IMR-90 (cell line): Measurements from ENCODE around the gene SV2C. TPM values are rescaled to one million over a fixed set of nuclear protein-coding genes. Genes with fewer than 3 reads are reported as not detected.

ENCODE experiments used
- ATAC-seq: fragments of 200-7000 bp; cut with Tn5 transposase; 2 replicates; pipeline ENCODE4 v1.9.1; 2020; ENCODE audit warnings: low read depth, mild to moderate bottlenecking, moderate library complexity
- BruUV-seq: library from RNA; stranded (reverse); fragments of 400-500 nt; replicated peaks from 2 replicates; lab custom pipeline; 2021; lab: Mats Ljungman, UMichigan
- CTCF ChIA-PET: fragments of 300-600 bp; formaldehyde crosslinking; extraction: SDS; loops from one replicate; lab custom pipeline; 2021; ENCODE audit warnings: antibody characterized with exemption; lab: Yijun Ruan, JAX
- POLR2A ChIA-PET: fragments of 300-600 bp; sonication (Branson Sonifier 250); formaldehyde crosslinking; loops from one replicate; lab custom pipeline; 2022; ENCODE audit warnings: antibody characterized with exemption; ENCODE audit not compliant: unreplicated experiment; lab: Charles Lee
- DNase-seq: peaks from one replicate; pipeline ENCODE4 v3.0.0; 2013
- H2AFZ ChIP-seq: replicated peaks from 2 replicates; pipeline ENCODE3; 2013; ENCODE audit warnings: low read length, mild to moderate bottlenecking; ENCODE audit not compliant: poor library complexity
- H2AK5ac ChIP-seq: 2 replicates; pipeline ENCODE4 v1.6.1; 2013; ENCODE audit warnings: low read depth, low read length, inconsistent platforms
- H2AK9ac ChIP-seq: replicated peaks from 2 replicates; pipeline ENCODE3; 2013; ENCODE audit warnings: mild to moderate bottlenecking, low read depth, low read length, moderate library complexity; ENCODE audit not compliant: poor library complexity
- H2BK120ac ChIP-seq: 2 replicates; pipeline ENCODE4 v1.6.1; 2013; ENCODE audit warnings: low read depth, low read length, inconsistent platforms
- H2BK15ac ChIP-seq: 3 replicates; pipeline ENCODE4 v1.6.1; 2013; ENCODE audit warnings: low read depth, low read length, inconsistent platforms
- H2BK20ac ChIP-seq: 2 replicates; pipeline ENCODE4 v1.6.1; 2013; ENCODE audit warnings: low read depth, mild to moderate bottlenecking, inconsistent platforms, low read length, moderate library complexity
- H2BK5ac ChIP-seq: 2 replicates; pipeline ENCODE4 v1.6.1; 2013; ENCODE audit warnings: mild to moderate bottlenecking, low read depth, low read length, inconsistent platforms; ENCODE audit not compliant: poor library complexity, severe bottlenecking
- H3K14ac ChIP-seq: replicated peaks from 2 replicates; pipeline ENCODE4 v1.6.1; 2013; ENCODE audit warnings: low read depth, low read length, inconsistent platforms
- H3K18ac ChIP-seq: 2 replicates; pipeline ENCODE4 v1.6.1; 2013; ENCODE audit warnings: low read depth, low read length, control low read depth
- H3K23ac ChIP-seq: 2 replicates; pipeline ENCODE4 v1.6.1; 2013; ENCODE audit warnings: low read depth, low read length, inconsistent platforms
- H3K27ac ChIP-seq: 2 replicates; pipeline ENCODE4 v1.5.1; 2013; ENCODE audit warnings: mild to moderate bottlenecking, control low read depth, low read length; ENCODE audit not compliant: insufficient read depth
- H3K27me3 ChIP-seq: 2 replicates; pipeline ENCODE4 v1.6.1; 2013; ENCODE audit warnings: low read length; ENCODE audit not compliant: control insufficient read depth, insufficient read depth
- H3K36me3 ChIP-seq: 2 replicates; pipeline ENCODE4 v1.6.1; 2013; ENCODE audit warnings: low read length, mixed read lengths; ENCODE audit not compliant: control insufficient read depth, insufficient read depth
- H3K4ac ChIP-seq: 2 replicates; pipeline ENCODE4 v1.6.1; 2013; ENCODE audit warnings: low read depth, low read length, inconsistent platforms
- H3K4me1 ChIP-seq: 2 replicates; pipeline ENCODE4 v1.6.1; 2013; ENCODE audit warnings: low read length, mixed read lengths; ENCODE audit not compliant: control insufficient read depth, insufficient read depth
- H3K4me2 ChIP-seq: 2 replicates; pipeline ENCODE4 v1.6.1; 2013; ENCODE audit warnings: low read depth, mild to moderate bottlenecking, control low read depth, low read length, moderate library complexity
- H3K4me3 ChIP-seq: 2 replicates; pipeline ENCODE4 v1.5.1; 2013; ENCODE audit warnings: low read depth, mild to moderate bottlenecking, control low read depth, low read length, moderate library complexity; ENCODE audit not compliant: insufficient read depth
- H3K56ac ChIP-seq: 2 replicates; pipeline ENCODE4 v1.6.1; 2013; ENCODE audit warnings: low read length, inconsistent platforms; ENCODE audit not compliant: insufficient read depth; ENCODE audit errors: extremely low read depth
- H3K79me1 ChIP-seq, 2 experiments: 2 replicates each; pipeline ENCODE4 v1.6.1; 2013; ENCODE audit warnings: low read length in 2 of 2, inconsistent platforms in 1 of 2, low read depth in 1 of 2
- H3K9ac ChIP-seq: 2 replicates; pipeline ENCODE4 v1.6.1; 2013; ENCODE audit warnings: low read depth, low read length, control low read depth
- H3K9me1 ChIP-seq: 2 replicates; pipeline ENCODE4 v1.6.1; 2013; ENCODE audit warnings: low read length, inconsistent platforms; ENCODE audit not compliant: insufficient read depth
- H3K9me3 ChIP-seq: 2 replicates; pipeline ENCODE4 v1.6.1; 2013; ENCODE audit warnings: low read length; ENCODE audit not compliant: control insufficient read depth, insufficient read depth
- H4K20me1 ChIP-seq: 2 replicates; pipeline ENCODE4 v1.6.1; 2013; ENCODE audit warnings: low read length, inconsistent platforms; ENCODE audit not compliant: insufficient read depth
- H4K5ac ChIP-seq: 2 replicates; pipeline ENCODE4 v1.6.1; 2013; ENCODE audit warnings: mild to moderate bottlenecking, low read depth, low read length, control low read depth
- H4K8ac ChIP-seq, 2 experiments: 2 replicates each; pipeline ENCODE4 v1.6.1; 2013; ENCODE audit warnings: low read depth in 2 of 2, low read length in 2 of 2, control low read depth in 1 of 2, inconsistent platforms in 1 of 2
- H4K91ac ChIP-seq: 2 replicates; pipeline ENCODE4 v1.6.1; 2013; ENCODE audit warnings: low read depth, low read length, inconsistent platforms; ENCODE audit not compliant: insufficient read depth
- BHLHE40 ChIP-seq: fragments of 150-350 bp; IDR thresholded peaks from 2 replicates; pipeline ENCODE4 v1.6.1; 2016; ENCODE audit warnings: mild to moderate bottlenecking, low read depth, low read length
- CHD1 ChIP-seq: IDR thresholded peaks from 2 replicates; pipeline ENCODE4 v1.6.1; 2012; ENCODE audit warnings: low read depth, low read length, improper control_type of control experiment
- ELK1 ChIP-seq: fragments of 150-350 bp; IDR thresholded peaks from 2 replicates; pipeline ENCODE4 v1.6.1; 2016; ENCODE audit warnings: low read depth, mild to moderate bottlenecking, low read length, moderate library complexity, borderline replicate concordance
- FOS ChIP-seq: fragments of 150-350 bp; IDR thresholded peaks from 2 replicates; pipeline ENCODE4 v1.6.1; 2016; ENCODE audit warnings: low read depth, low read length
- MAFK ChIP-seq: IDR thresholded peaks from 2 replicates; pipeline ENCODE4 v1.6.1; 2012; ENCODE audit warnings: low read depth, low read length, improper control_type of control experiment
- MAZ ChIP-seq: IDR thresholded peaks from 2 replicates; pipeline ENCODE4 v1.6.1; 2012; ENCODE audit warnings: low read depth, mild to moderate bottlenecking, low read length, improper control_type of control experiment, moderate library complexity, borderline replicate concordance
- MXI1 ChIP-seq: IDR thresholded peaks from 2 replicates; pipeline ENCODE4 v1.6.1; 2012; ENCODE audit warnings: low read depth, mild to moderate bottlenecking, low read length, moderate library complexity, borderline replicate concordance
- NFE2L2 ChIP-seq: fragments of 150-350 bp; IDR thresholded peaks from 2 replicates; pipeline ENCODE4 v1.6.1; 2016; ENCODE audit warnings: low read depth, mild to moderate bottlenecking, low read length
- POLR2A ChIP-seq: IDR thresholded peaks from 2 replicates; pipeline ENCODE4 v1.6.1; 2012; ENCODE audit warnings: mild to moderate bottlenecking, low read depth, low read length
- RAD21 ChIP-seq: IDR thresholded peaks from 2 replicates; pipeline ENCODE4 v1.6.1; 2012; ENCODE audit warnings: low read length, improper control_type of control experiment
- RCOR1 ChIP-seq: IDR thresholded peaks from 2 replicates; pipeline ENCODE4 v1.6.1; 2012; ENCODE audit warnings: mild to moderate bottlenecking, low read length, improper control_type of control experiment; ENCODE audit not compliant: insufficient replicate concordance
- SMC3 ChIP-seq: fragments of 150-350 bp; IDR thresholded peaks from 2 replicates; pipeline ENCODE4 v1.6.1; 2016; ENCODE audit warnings: low read depth, mild to moderate bottlenecking, antibody characterized with exemption, low read length, moderate library complexity
- WGBS, 2 experiments: methylation state at CpG; one replicate each; pipeline versions ENCODE4 v1.1.5 to v1.1.7; 2013; ENCODE audit warnings: missing lambda C conversion rate in 2 of 2; ENCODE audit not compliant: insufficient read length in 1 of 2; ENCODE audit errors: extremely low coverage in 2 of 2; 5-methylcytosine and 5-hydroxymethylcytosine counted together
- dilution Hi-C: fragments of 300-500 bp; cut with HindIII; formaldehyde crosslinking; loops from one replicate; pipeline ENCODE4 v1.14.3; 2018; ENCODE audit warnings: low sequenced_read_pairs; ENCODE audit not compliant: unreplicated experiment
- in situ Hi-C: fragments of 300-500 bp; cut with MboI; formaldehyde crosslinking; loops from 3 replicates; pipeline ENCODE4 v1.14.3; 2019; ENCODE audit warnings: low sequenced_read_pairs, inconsistent platforms, mixed read lengths
- intact Hi-C: fragments of 100-400 bp; cut with micrococcal nuclease; formaldehyde crosslinking; loops from 2 replicates; pipeline ENCODE4 v1.10.0; 2022
- polyA plus RNA-seq, 3 experiments: library from polyadenylated mRNA; depleted of rRNA; stranded (reverse); fragments of >200 nt; gene quantifications; 2 replicates each; pipeline ENCODE4 v1.2.3, GENCODE V29; 2012; ENCODE audit warnings: low replicate concordance in 1 of 3
- total RNA-seq: library from RNA; depleted of rRNA; stranded (reverse); fragments of >200 nt; gene quantifications from 2 replicates; pipeline ENCODE4 v1.2.3, GENCODE V29; 2012

The SV2C gene
- total and polyA plus RNA-seq, 2 of the 4 experiments (the other 2 are of a cell fraction), result not detected

DNA sequence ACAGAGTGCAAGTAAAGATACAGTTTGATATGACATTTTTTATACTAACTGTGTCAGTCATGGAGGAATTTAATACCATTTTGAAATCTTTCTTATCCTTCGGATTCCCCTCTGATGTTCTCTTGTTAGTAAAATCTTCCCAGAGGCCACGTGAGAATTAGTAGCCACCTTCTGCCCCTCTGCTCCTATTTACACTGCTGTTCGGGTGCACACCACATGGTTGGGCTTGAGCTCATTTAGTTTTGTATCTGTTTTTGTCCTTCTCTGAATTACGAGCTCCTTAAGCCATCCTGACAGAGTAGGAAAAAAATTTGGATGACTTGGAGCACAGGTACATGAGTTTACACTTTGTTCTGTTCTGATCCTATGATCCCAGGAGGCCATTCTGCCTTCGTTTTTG is 109.7 kb downstream of the SV2C start:
- no peak overlapping the region for H2AK9ac ChIP-seq
- intact Hi-C loops, result no loop called here
- ATAC-seq (no peak), DNase-seq (no peak)
- H2AFZ ChIP-seq, result no peak overlapping the region
- no peak overlapping the region for H3K4ac ChIP-seq
- H4K20me1 ChIP-seq, result no peaks in the 10 kb centered on the region
- H3K4me2 ChIP-seq, result no peak overlapping the region
- no peaks in the 10 kb centered on the region for H3K79me1 ChIP-seq
- H3K9me1 ChIP-seq, result no peaks in the 10 kb centered on the region
- no peak overlapping the region for H2AK5ac ChIP-seq
- H3K14ac ChIP-seq, result no peak overlapping the region
- H3K4me1 ChIP-seq, result no peaks in the 10 kb centered on the region
- dilution Hi-C loops, result no loop called here
- H3K27ac ChIP-seq, result no peak overlapping the region
- no peaks in the 10 kb centered on the region for H3K27me3 ChIP-seq
- H3K18ac ChIP-seq, result no peak overlapping the region
- no peak overlapping the region for H3K56ac ChIP-seq
- in situ Hi-C loops, result no loop called here
- H4K91ac ChIP-seq, result no peak overlapping the region
- no peak overlapping the region for H2BK5ac ChIP-seq
- no CpG with 5 or more reads among the region's 5 CpGs for WGBS, 2 experiments
- H4K5ac ChIP-seq, result no peak overlapping the region
- ChIA-PET POLR2A (interaction anchor here (1.0 kb wide), 1 partner anchor 27 kb away, joined by 10 read pairs; no protein-coding TSS in a partner anchor), CTCF (interaction anchor here (0.7 kb wide), 1 partner anchor 18 kb away, joined by 5 read pairs; no protein-coding TSS in a partner anchor)
- H3K4me3 ChIP-seq, result no peak overlapping the region
- TF ChIP-seq SMC3 (no peak), POLR2A (no peak), RAD21 (no peak), ELK1 (no peak), NFE2L2 (no peak), MAZ (no peak), RCOR1 (no peak), FOS (no peak), MAFK (no peak), MXI1 (no peak), BHLHE40 (no peak), CHD1 (no peak)
- no TSS peak for BruUV-seq
- no peak overlapping the region for H3K9ac ChIP-seq
- no peak overlapping the region for H4K8ac ChIP-seq
- no peaks in the 10 kb centered on the region for H3K9me3 ChIP-seq
- H2BK15ac ChIP-seq, result no peak overlapping the region
- H2BK120ac ChIP-seq, result no peak overlapping the region
- H3K36me3 ChIP-seq, result no peaks in the 10 kb centered on the region
- no peak overlapping the region for H3K23ac ChIP-seq
- no peak overlapping the region for H2BK20ac ChIP-seq
